Neural progenitor cell (in vitro differentiated cells): ENCODE results near the gene EFEMP1. TPM values are rescaled to one million over a fixed set of nuclear protein-coding genes. Genes with fewer than 3 reads are reported as not detected.

Experiments used
- DNase-seq: peaks from one replicate; pipeline ENCODE4 v3.0.0-alpha.2; 2016; ENCODE audit warnings: low spot score
- H2AFZ ChIP-seq: fragments of 200-600 bp; sonication (generic); replicated peaks from 2 replicates; pipeline ENCODE4 v1.6.1; 2016; ENCODE audit warnings: antibody characterized with exemption
- H3F3A ChIP-seq: fragments of 200-600 bp; sonication (generic); 2 replicates; pipeline ENCODE4 v1.6.1; 2016; ENCODE audit warnings: antibody characterized with exemption, low read depth
- H3K27ac ChIP-seq: fragments of 200-600 bp; sonication (generic); 2 replicates; pipeline ENCODE4 v1.5.1; 2016; ENCODE audit warnings: mild to moderate bottlenecking
- H3K27me3 ChIP-seq: fragments of 200-600 bp; sonication (generic); 2 replicates; pipeline ENCODE4 v1.6.1; 2016; ENCODE audit warnings: mild to moderate bottlenecking, moderate library complexity
- H3K36me3 ChIP-seq: fragments of 200-600 bp; sonication (generic); 2 replicates; pipeline ENCODE4 v1.5.1; 2016
- H3K4me1 ChIP-seq: fragments of 200-600 bp; sonication (generic); 2 replicates; pipeline ENCODE4 v1.6.1; 2016; ENCODE audit warnings: mixed run types
- H3K4me2 ChIP-seq: fragments of 200-600 bp; sonication (generic); 2 replicates; pipeline ENCODE4 v1.6.1; 2016
- H3K4me3 ChIP-seq: fragments of 200-600 bp; sonication (generic); 2 replicates; pipeline ENCODE4 v1.5.1; 2016
- H3K79me2 ChIP-seq: fragments of 200-600 bp; sonication (generic); 2 replicates; pipeline ENCODE4 v1.6.1; 2016; ENCODE audit warnings: low read depth
- H3K9ac ChIP-seq: fragments of 200-600 bp; sonication (generic); 2 replicates; pipeline ENCODE4 v1.6.1; 2016
- H3K9me3 ChIP-seq: fragments of 200-600 bp; sonication (generic); 2 replicates; pipeline ENCODE4 v1.5.1; 2016; ENCODE audit warnings: low read depth
- H4K20me1 ChIP-seq: fragments of 200-600 bp; sonication (generic); 2 replicates; pipeline ENCODE4 v1.6.1; 2016; ENCODE audit warnings: low read depth
- H3K27ac Mint-ChIP-seq: 3 replicates; pipeline ENCODE4 v1.8.0; 2021; ENCODE audit warnings: mixed read lengths
- H3K27me3 Mint-ChIP-seq: 2 replicates; pipeline ENCODE4 v1.8.0; 2022; ENCODE audit warnings: low read depth, mild to moderate bottlenecking, inconsistent platforms, moderate library complexity, mixed read lengths; ENCODE audit not compliant: insufficient read depth
- H3K36me3 Mint-ChIP-seq: 3 replicates; pipeline ENCODE4 v1.8.0; 2021; ENCODE audit warnings: mixed read lengths
- H3K4me1 Mint-ChIP-seq: 3 replicates; pipeline ENCODE4 v1.8.0; 2021; ENCODE audit warnings: mixed read lengths
- H3K4me3 Mint-ChIP-seq: 3 replicates; pipeline ENCODE4 v1.8.0; 2021; ENCODE audit warnings: mild to moderate bottlenecking, moderate library complexity, mixed read lengths
- H3K9me3 Mint-ChIP-seq: 3 replicates; pipeline ENCODE4 v1.8.0; 2020; ENCODE audit warnings: mixed read lengths
- CTCF ChIP-seq: fragments of 200-600 bp; sonication (generic); IDR thresholded peaks from 2 replicates; pipeline ENCODE4 v1.5.1; 2017; ENCODE audit warnings: antibody characterized with exemption, mild to moderate bottlenecking
- EZH2 ChIP-seq: fragments of 200-600 bp; sonication (generic); IDR thresholded peaks from 2 replicates; pipeline ENCODE4 v1.6.1; 2017; ENCODE audit warnings: antibody characterized with exemption, mild to moderate bottlenecking, moderate library complexity
- EZH2phosphoT487 ChIP-seq: fragments of 200-600 bp; sonication (generic); IDR thresholded peaks from 2 replicates; pipeline ENCODE4 v1.6.1; 2017; ENCODE audit warnings: antibody characterized with exemption
- total RNA-seq: library from RNA; depleted of rRNA; stranded (reverse); fragments of >200 nt; gene quantifications from 2 replicates; pipeline ENCODE4 v1.2.3, GENCODE V29; 2015; ENCODE audit warnings: low replicate concordance

Gene EFEMP1
- total RNA-seq, 1 donor from 2014 or later = 25.5 TPM

GRCh38 chr2:55926974-55927373, 3.4 kb upstream of the EFEMP1 start:
- Histone ChIP-seq H3K9me3 (no peaks in the 10 kb centered on the region), H3K9ac (no peak overlapping the region), H3K27me3 (peaks cover 55% of the 10 kb centered on the region), H3K4me2 (no peak overlapping the region), H4K20me1 (no peaks in the 10 kb centered on the region), H3K4me3 (no peak overlapping the region), H3K4me1 (peaks cover 9% of the 10 kb centered on the region), H3K27ac (no peak overlapping the region), H3K79me2 (no peaks in the 10 kb centered on the region), H3F3A (no peaks in the 10 kb centered on the region), H2AFZ (no peak overlapping the region), H3K36me3 (no peaks in the 10 kb centered on the region)
- no peak for DNase-seq
- Mint-ChIP-seq H3K36me3 (no peaks in the 10 kb centered on the region), H3K4me3 (no peak overlapping the region), H3K4me1 (peaks cover 12% of the 10 kb centered on the region), H3K27me3 (peaks cover 29% of the 10 kb centered on the region), H3K27ac (no peak overlapping the region), H3K9me3 (no peaks in the 10 kb centered on the region)
- TF ChIP-seq EZH2phosphoT487 (no peak), CTCF (no peak), EZH2 (no peak)

- no peak overlapping the region for H3K27ac ChIP-seq
- no peak overlapping the region for H3K4me2 ChIP-seq
- Mint-ChIP-seq H3K27me3 (peaks cover 29% of the 10 kb centered on the region), H3K9me3 (no peaks in the 10 kb centered on the region), H3K4me1 (peaks cover 14% of the 10 kb centered on the region), H3K4me3 (no peak overlapping the region), H3K36me3 (no peaks in the 10 kb centered on the region), H3K27ac (no peak overlapping the region)
- H3K4me1 ChIP-seq = peaks cover 11% of the 10 kb centered on the region
- no peak overlapping the region for H3K4me3 ChIP-seq
- H2AFZ ChIP-seq = no peak overlapping the region
- H3K27me3 ChIP-seq = peaks cover 62% of the 10 kb centered on the region
- TF ChIP-seq EZH2phosphoT487 (no peak), EZH2 (no peak), CTCF (no peak)
- no peaks in the 10 kb centered on the region for H3K79me2 ChIP-seq
- DNase-seq = no peak
- H3F3A ChIP-seq = no peaks in the 10 kb centered on the region
- no peaks in the 10 kb centered on the region for H4K20me1 ChIP-seq
- H3K9me3 ChIP-seq = no peaks in the 10 kb centered on the region
- H3K36me3 ChIP-seq = no peaks in the 10 kb centered on the region
- no peak overlapping the region for H3K9ac ChIP-seq
Observed at GRCh38 chr2:55926246-55926645, 2.7 kb upstream of the EFEMP1 start.

- peak overlapping the region; percentile 82 for H3K4me2 ChIP-seq
- no peaks in the 10 kb centered on the region for H4K20me1 ChIP-seq
- peaks cover 14% of the 10 kb centered on the region for H3K4me1 Mint-ChIP-seq
- no peak overlapping the region for H3K27ac ChIP-seq
- no peaks in the 10 kb centered on the region for H3K79me2 ChIP-seq
- H3K36me3 ChIP-seq = no peaks in the 10 kb centered on the region
- H3K4me1 ChIP-seq = peaks cover 11% of the 10 kb centered on the region
- H3K36me3 Mint-ChIP-seq = peaks cover 3% of the 10 kb centered on the region
- H3K27me3 ChIP-seq = peaks cover 69% of the 10 kb centered on the region
- no peaks in the 10 kb centered on the region for H3K9me3 ChIP-seq
- H3K9ac ChIP-seq = no peak overlapping the region
- no peaks in the 10 kb centered on the region for H3F3A ChIP-seq
- H3K4me3 Mint-ChIP-seq = peak overlapping the region; percentile 90
- H3K27me3 Mint-ChIP-seq = peaks cover 29% of the 10 kb centered on the region
- DNase-seq = no peak
- no peak overlapping the region for H3K27ac Mint-ChIP-seq
- peak overlapping the region; percentile 53 for H3K4me3 ChIP-seq
- peak overlapping the region; percentile 51 for H2AFZ ChIP-seq
- TF ChIP-seq CTCF = no peak
- no peak for TF ChIP-seq EZH2phosphoT487
- no peak for TF ChIP-seq EZH2
- H3K9me3 Mint-ChIP-seq = no peaks in the 10 kb centered on the region
Observed at GRCh38 chr2:55923982-55924321, 370 bp upstream of the EFEMP1 start.
